ENCODE results near the gene BHLHE40. TPM values are rescaled to one million over a fixed set of nuclear protein-coding genes. Genes with fewer than 3 reads are reported as not detected.

Gene BHLHE40
- total and polyA plus RNA-seq, 10 of the 15 experiments (the other 5 are each of a cell fraction or from before 2014, with no cell fraction given) = 25.2 to 106 (median 51.4) TPM

GRCh38 chr3:4977853-4978203, 1.4 kb upstream of the BHLHE40 start:
- RAD21 ChIA-PET (ENCODE audit: unreplicated experiment) = interaction anchor here (1.2 to 16.1 kb wide), 15 partner anchors 8 to 266 kb away, joined by 3 to 421 read pairs (median 52); no protein-coding TSS in a partner anchor
- Histone ChIP-seq H3K9ac (ENCODE audit: control insufficient read depth, insufficient read depth, low read length) (peak overlapping the region; percentile 64), H4K20me1 (ENCODE audit: control insufficient read depth, insufficient read depth) (no peaks in the 10 kb centered on the region; the same call in 1 of the 2 replicates), H3K27me3 (replicated peaks in 1 of 2; ENCODE audit: control insufficient read depth in 2 of 2, insufficient read depth in 2 of 2, low read length in 1 of 2) (no peaks in the 10 kb centered on the region), H3K4me3 (peak overlapping the region; percentile 72), H3K4me1 (ENCODE audit: control insufficient read depth, insufficient read depth, low read length) (peaks cover 24% of the 10 kb centered on the region), H3K9me3 (replicated peaks; ENCODE audit: control insufficient read depth, insufficient read depth, low read length) (no peaks in the 10 kb centered on the region), H3K36me3 (ENCODE audit: control insufficient read depth in 2 of 2, insufficient read depth in 2 of 2, low read length in 1 of 2) (peaks cover 1 to 11% of the 10 kb centered on the region in 2 experiments), H3K79me2 (ENCODE audit: control insufficient read depth, insufficient read depth, low read length) (peaks cover 35% of the 10 kb centered on the region), H3K27ac (ENCODE audit: control insufficient read depth, insufficient read depth) (peak overlapping the region; percentile 84), H3K4me2 (ENCODE audit: control insufficient read depth, insufficient read depth) (peak overlapping the region; percentile 56), H2AFZ (ENCODE audit: control insufficient read depth, low read depth, low read length) (no peak overlapping the region)
- SMC1A ChIA-PET (ENCODE audit: uncharacterized antibody, unreplicated experiment) = interaction anchor here (2.2 to 13.6 kb wide), 16 partner anchors 8 to 257 kb away, joined by 10 to 186 read pairs (median 54); no protein-coding TSS in a partner anchor
- FAIRE-seq (no peak), ATAC-seq (no peak), DNase-seq (ENCODE audit: low read depth, low spot score) (no peak)
- under 1% methylated on average over 13 of the region's 13 CpGs for WGBS (ENCODE audit: insufficient coverage, insufficient replicate concordance, low lambda C conversion rate, missing lambda C conversion rate)
- TF ChIP-seq, protein P1, sequence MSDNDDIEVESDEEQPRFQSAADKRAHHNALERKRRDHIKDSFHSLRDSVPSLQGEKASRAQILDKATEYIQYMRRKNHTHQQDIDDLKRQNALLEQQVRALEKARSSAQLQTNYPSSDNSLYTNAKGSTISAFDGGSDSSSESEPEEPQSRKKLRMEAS (IDR thresholded peaks at IDR 0.05; ENCODE audit: low read depth, low read length) = no peak
- TF ChIP-seq POLR2AphosphoS5 (IDR thresholded peaks at IDR 0.05; ENCODE audit: low read length) (peak; percentile 20; the same call in 1 of the 2 replicates), MLLT1 (IDR thresholded peaks at IDR 0.05) (peak; percentile 95), CREM (IDR thresholded peaks at IDR 0.05; ENCODE audit: low read depth) (0 out of 2 replicates have a peak, but pooled peaks have one; percentile 34), CBFB (IDR thresholded peaks at IDR 0.05; ENCODE audit: low read depth) (0 out of 2 replicates have a peak, but pooled peaks have one; percentile 72), SMAD5 (IDR thresholded peaks at IDR 0.05; ENCODE audit: low read depth) (peak; percentile 76), POLR2AphosphoS2 (IDR thresholded peaks at IDR 0.05; ENCODE audit: low read depth, low read length) (0 out of 2 replicates have a peak, but pooled peaks have one; percentile 5), NFYA (IDR thresholded peaks at IDR 0.05; ENCODE audit: borderline replicate concordance, low read depth, low read length) (no peak), IRF4 (IDR thresholded peaks at IDR 0.05; ENCODE audit: low read depth, low read length) (no peak)
- TF ChIP-seq, protein P2, sequence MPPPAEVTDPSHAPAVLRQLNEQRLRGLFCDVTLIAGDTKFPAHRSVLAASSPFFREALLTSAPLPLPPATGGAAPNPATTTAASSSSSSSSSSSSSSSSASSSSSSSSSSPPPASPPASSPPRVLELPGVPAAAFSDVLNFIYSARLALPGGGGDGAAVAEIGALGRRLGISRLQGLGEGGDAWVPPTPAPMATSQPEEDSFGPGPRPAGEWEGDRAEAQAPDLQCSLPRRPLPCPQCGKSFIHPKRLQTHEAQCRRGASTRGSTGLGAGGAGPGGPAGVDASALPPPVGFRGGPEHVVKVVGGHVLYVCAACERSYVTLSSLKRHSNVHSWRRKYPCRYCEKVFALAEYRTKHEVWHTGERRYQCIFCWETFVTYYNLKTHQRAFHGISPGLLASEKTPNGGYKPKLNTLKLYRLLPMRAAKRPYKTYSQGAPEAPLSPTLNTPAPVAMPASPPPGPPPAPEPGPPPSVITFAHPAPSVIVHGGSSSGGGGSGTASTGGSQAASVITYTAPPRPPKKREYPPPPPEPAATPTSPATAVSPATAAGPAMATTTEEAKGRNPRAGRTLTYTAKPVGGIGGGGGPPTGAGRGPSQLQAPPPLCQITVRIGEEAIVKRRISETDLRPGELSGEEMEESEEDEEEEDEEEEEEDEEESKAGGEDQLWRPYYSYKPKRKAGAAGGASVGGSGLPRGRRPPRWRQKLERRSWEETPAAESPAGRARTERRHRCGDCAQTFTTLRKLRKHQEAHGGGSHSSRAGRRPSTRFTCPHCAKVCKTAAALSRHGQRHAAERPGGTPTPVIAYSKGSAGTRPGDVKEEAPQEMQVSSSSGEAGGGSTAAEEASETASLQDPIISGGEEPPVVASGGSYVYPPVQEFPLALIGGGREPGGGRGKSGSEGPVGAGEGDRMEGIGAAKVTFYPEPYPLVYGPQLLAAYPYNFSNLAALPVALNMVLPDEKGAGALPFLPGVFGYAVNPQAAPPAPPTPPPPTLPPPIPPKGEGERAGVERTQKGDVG (CRISPR knock-in tag; IDR thresholded peaks at IDR 0.05) = peak; percentile 66
- intact Hi-C loops (cut with micrococcal nuclease; ENCODE audit: unreplicated experiment) = loop anchor here (1.0 to 5.0 kb wide), 12 partner anchors 41 to 267 kb away; partner anchors contain the start of genes ARL8B and EDEM1
- CTCF ChIA-PET = interaction anchor here (0.9 to 14.2 kb wide), 16 partner anchors 10 to 266 kb away, joined by 4 to 330 read pairs (median 30); no protein-coding TSS in a partner anchor
- in situ Hi-C loops (cut with MboI) = loop anchor here (5.0 kb wide), 2 partner anchors 131 to 219 kb away; no protein-coding TSS in a partner anchor
- BruUV-seq (replicated peaks) = TSS peak; percentile 85
- POLR2A ChIA-PET = interaction anchor here (0.8 to 14.4 kb wide), 13 partner anchors 15 to 257 kb away, joined by 3 to 230 read pairs (median 7); no protein-coding TSS in a partner anchor

Measured in GM12878 (cell line).